Mucosa of rectum (tissue), 2 donors: Measurements from ENCODE around the gene RGS6.

Experiments
- H3K27ac ChIP-seq, 2 donors: one replicate each; pipeline ENCODE4 v1.7.0; 2013; ENCODE audit warnings: inconsistent platforms in 2 of 2, low read depth in 2 of 2, low read length in 2 of 2
- H3K27me3 ChIP-seq, 2 donors: one replicate each; pipeline ENCODE4 v1.7.0; 2013; ENCODE audit warnings: low read length in 2 of 2; ENCODE audit not compliant: control insufficient read depth in 2 of 2, insufficient read depth in 2 of 2
- H3K36me3 ChIP-seq, 2 donors: one replicate each; pipeline ENCODE4 v1.7.0; 2013; ENCODE audit warnings: low read length in 2 of 2; ENCODE audit not compliant: control insufficient read depth in 2 of 2, insufficient read depth in 2 of 2
- H3K4me1 ChIP-seq, 2 donors: one replicate each; pipeline ENCODE4 v1.7.0; 2013; ENCODE audit warnings: low read length in 2 of 2, mild to moderate bottlenecking in 1 of 2; ENCODE audit not compliant: control insufficient read depth in 2 of 2, insufficient read depth in 2 of 2
- H3K4me3 ChIP-seq, 2 donors: one replicate each; pipeline ENCODE4 v1.7.0; 2013; ENCODE audit warnings: low read length in 2 of 2
- H3K9ac ChIP-seq, 2 donors: one replicate each; pipeline ENCODE4 v1.7.0; 2013; ENCODE audit warnings: low read length in 2 of 2, low read depth in 1 of 2, mild to moderate bottlenecking in 1 of 2
- H3K9me3 ChIP-seq, 2 donors: one replicate each; pipeline ENCODE4 v1.7.0; 2013; ENCODE audit warnings: low read length in 2 of 2; ENCODE audit not compliant: control insufficient read depth in 2 of 2
- donor health status: healthy.
- donor health status: Normal muscosa, but diverticular disease.

The RGS6 gene

DNA sequence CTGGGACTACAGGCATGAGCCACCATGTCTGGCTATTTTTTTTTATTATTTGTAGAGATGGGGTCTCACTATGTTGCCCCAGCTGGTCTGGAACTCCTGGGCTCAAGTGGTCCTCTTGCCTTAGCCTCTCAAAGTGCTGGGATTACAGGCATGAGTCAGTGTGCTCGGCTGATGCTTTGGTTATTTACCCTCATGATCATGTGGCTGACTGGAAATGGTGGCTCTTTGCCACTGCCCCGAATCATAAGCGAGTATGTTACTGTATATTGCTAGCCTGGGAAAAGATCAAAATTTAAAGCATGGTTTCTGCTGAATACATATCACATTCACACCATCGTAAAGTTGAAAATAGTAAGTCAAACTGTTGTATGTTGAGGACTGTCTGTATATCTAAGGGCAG, 101.1 kb downstream of the RGS6 start:
- Histone ChIP-seq H3K4me3 (no peak overlapping the region), H3K27me3 (no peaks in the 10 kb centered on the region), H3K27ac (no peak overlapping the region), H3K9me3 (no peaks in the 10 kb centered on the region), H3K9ac (no peak overlapping the region), H3K36me3 (no peaks in the 10 kb centered on the region), H3K4me1 (no peaks in the 10 kb centered on the region)

DNA sequence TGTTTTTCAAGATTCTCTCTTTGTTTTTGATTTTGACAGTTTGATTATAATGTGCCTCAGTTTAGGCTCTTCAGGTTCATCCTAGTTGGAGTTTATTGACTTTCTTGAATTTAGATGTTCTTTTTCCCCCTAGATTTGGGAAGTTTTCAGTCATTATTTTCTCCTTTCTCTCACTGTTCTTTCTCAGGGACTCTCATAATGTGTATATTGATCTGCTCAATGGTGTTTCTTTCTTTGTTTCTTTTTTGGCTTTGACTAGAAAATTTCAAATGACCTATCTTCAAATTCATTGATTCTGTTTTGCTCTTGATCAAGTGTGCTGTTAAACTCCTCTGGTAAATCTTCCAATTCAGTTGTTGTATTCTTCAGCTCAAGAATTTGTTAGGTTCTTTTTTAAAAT, 108.3 kb downstream of the RGS6 start:
- H3K4me3 ChIP-seq: no peak overlapping the region
- H3K4me1 ChIP-seq: no peaks in the 10 kb centered on the region
- no peaks in the 10 kb centered on the region for H3K27me3 ChIP-seq
- no peaks in the 10 kb centered on the region for H3K36me3 ChIP-seq
- no peak overlapping the region for H3K9ac ChIP-seq
- H3K9me3 ChIP-seq: no peaks in the 10 kb centered on the region
- H3K27ac ChIP-seq: no peak overlapping the region

DNA sequence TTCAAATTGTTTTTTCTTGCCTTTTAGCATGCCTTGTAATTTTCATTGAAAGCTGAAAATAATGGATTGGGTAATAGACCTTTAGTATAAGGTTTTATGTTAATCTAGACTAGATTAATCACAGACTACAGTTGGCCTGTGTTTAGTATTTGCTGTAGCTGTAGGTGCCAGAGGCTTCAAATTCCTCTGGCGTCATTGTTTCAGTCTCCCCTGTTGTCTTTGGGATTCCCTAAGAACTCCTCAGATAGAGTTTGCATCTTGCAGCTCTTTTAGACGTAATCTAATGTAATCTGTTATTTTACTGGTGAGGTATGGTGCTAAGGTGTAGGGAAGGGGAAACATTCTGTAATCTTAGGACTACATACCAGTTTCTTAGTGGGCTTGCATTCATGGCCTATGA, 113.0 kb downstream of the RGS6 start:
- H3K4me3 ChIP-seq: no peak overlapping the region
- H3K9me3 ChIP-seq: no peaks in the 10 kb centered on the region
- no peaks in the 10 kb centered on the region for H3K27me3 ChIP-seq
- H3K36me3 ChIP-seq: no peaks in the 10 kb centered on the region
- no peak overlapping the region for H3K9ac ChIP-seq
- H3K27ac ChIP-seq: no peak overlapping the region
- H3K4me1 ChIP-seq: no peaks in the 10 kb centered on the region

DNA sequence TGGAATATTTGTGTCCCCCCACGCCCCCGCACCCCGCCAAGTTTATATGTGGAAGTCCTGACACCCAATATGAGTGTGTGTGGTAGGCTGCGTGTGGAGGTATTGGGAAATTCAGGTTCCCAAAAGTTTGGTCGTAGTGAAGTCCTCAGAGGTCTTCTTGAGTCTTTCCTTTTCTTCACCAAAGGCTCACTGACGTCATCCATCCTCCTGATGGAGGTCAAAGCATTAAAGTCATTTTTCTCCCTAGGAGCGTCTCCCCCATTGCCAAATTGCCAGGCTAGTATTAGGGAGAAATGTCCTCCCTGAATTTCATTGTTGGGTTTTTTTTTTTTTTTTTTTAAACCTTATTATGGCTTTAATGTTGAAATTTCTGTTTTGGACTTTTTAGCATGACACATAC, 113.7 kb downstream of the RGS6 start:
- no peaks in the 10 kb centered on the region for H3K36me3 ChIP-seq
- H3K4me3 ChIP-seq: no peak overlapping the region
- no peak overlapping the region for H3K27ac ChIP-seq

DNA sequence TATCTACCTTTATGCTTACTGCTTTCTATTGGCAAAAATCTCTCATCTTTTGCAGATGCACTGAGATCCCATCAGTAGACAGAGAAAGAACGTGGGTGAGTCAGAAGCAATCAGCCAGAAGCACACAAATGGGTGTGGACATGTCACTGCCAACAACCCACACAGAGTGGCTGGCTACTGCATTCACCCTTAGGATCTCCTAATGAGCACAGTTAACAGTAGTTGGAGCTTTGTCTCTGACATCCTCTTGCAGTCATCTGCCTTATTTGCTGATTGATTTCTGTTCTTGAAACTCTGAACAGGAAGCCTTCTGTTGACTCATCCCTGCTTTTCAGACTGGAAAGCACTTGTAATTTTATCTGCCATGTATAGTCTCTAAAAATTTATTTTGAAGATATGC, 117.2 kb downstream of the RGS6 start:
- H3K4me3 ChIP-seq: no peak overlapping the region
- H3K27me3 ChIP-seq: no peaks in the 10 kb centered on the region
- no peaks in the 10 kb centered on the region for H3K4me1 ChIP-seq
- no peaks in the 10 kb centered on the region for H3K36me3 ChIP-seq
- no peak overlapping the region for H3K9ac ChIP-seq
- no peak overlapping the region for H3K27ac ChIP-seq
- no peaks in the 10 kb centered on the region for H3K9me3 ChIP-seq

More for the DNA sequence above, 113.7 kb downstream of the RGS6 start:
- Histone ChIP-seq H3K4me1 (no peaks in the 10 kb centered on the region), H3K27me3 (no peaks in the 10 kb centered on the region), H3K9ac (no peak overlapping the region), H3K9me3 (no peaks in the 10 kb centered on the region)

DNA sequence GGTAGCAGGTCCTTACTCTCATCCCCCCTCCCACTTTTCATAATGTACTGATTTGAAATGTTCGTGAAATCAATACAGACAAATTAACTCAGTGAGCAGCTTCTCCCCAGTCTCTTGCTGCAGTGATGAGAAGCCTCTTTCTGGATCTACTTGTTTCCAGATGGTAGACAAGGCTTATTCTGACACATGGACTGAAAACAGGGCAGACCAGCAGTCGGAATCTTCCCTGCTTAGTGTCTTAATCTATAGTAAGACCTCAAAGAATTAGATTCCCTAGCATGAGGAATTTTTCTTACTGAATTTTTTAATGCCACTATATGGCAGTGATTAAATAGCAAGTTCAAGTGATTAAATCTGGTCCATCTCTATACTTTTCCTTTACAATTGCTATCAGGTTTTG, 120.1 kb downstream of the RGS6 start:
- no peaks in the 10 kb centered on the region for H3K36me3 ChIP-seq
- no peak overlapping the region for H3K27ac ChIP-seq
- H3K9me3 ChIP-seq: no peaks in the 10 kb centered on the region
- H3K27me3 ChIP-seq: no peaks in the 10 kb centered on the region
- H3K4me1 ChIP-seq: no peaks in the 10 kb centered on the region
- no peak overlapping the region for H3K4me3 ChIP-seq
- no peak overlapping the region for H3K9ac ChIP-seq

DNA sequence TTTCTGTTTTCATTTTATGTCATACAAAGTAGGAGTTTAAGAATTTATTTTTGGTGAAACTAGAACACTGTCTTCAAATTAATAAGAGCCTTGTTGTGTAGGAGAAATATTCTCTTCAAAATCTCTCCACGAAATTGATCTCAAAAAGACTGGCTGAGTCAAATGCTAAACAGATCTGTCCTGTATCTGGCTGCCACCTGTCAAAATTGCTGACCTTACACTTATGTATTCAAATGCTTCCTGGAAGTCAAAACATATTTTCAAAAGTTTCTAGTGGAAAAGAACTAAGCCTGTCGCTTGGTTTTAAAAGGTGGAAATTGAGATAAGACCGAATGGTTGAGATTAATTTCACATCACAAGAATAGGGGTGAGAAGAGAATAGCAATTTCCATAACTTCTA, 121.4 kb downstream of the RGS6 start:
- Histone ChIP-seq H3K36me3 (no peaks in the 10 kb centered on the region), H3K9ac (no peak overlapping the region), H3K4me3 (no peak overlapping the region), H3K4me1 (no peaks in the 10 kb centered on the region), H3K27ac (no peak overlapping the region), H3K27me3 (no peaks in the 10 kb centered on the region), H3K9me3 (no peaks in the 10 kb centered on the region)

DNA sequence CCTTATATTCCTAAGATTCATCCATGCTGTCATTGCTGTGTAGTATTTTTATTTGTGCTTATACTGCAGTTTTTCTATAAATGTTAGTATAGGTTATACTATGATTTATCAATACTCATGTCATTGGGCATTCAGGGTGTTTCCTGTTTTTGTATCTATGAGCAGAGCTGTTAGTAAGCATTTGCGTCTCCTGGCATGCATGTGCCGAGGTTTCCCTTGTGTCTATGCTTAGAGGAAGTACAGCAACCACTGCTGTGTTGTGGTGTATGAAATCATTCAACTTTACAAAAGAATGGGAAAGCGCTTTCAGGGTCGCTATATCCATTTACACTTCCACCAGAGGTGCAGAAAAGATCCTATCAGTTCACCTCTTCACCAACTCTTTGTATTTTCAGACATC, 122.7 kb downstream of the RGS6 start:
- H3K27me3 ChIP-seq: no peaks in the 10 kb centered on the region
- no peaks in the 10 kb centered on the region for H3K36me3 ChIP-seq
- no peaks in the 10 kb centered on the region for H3K9me3 ChIP-seq
- no peak overlapping the region for H3K9ac ChIP-seq
- H3K27ac ChIP-seq: no peak overlapping the region
- H3K4me1 ChIP-seq: no peaks in the 10 kb centered on the region
- no peak overlapping the region for H3K4me3 ChIP-seq

DNA sequence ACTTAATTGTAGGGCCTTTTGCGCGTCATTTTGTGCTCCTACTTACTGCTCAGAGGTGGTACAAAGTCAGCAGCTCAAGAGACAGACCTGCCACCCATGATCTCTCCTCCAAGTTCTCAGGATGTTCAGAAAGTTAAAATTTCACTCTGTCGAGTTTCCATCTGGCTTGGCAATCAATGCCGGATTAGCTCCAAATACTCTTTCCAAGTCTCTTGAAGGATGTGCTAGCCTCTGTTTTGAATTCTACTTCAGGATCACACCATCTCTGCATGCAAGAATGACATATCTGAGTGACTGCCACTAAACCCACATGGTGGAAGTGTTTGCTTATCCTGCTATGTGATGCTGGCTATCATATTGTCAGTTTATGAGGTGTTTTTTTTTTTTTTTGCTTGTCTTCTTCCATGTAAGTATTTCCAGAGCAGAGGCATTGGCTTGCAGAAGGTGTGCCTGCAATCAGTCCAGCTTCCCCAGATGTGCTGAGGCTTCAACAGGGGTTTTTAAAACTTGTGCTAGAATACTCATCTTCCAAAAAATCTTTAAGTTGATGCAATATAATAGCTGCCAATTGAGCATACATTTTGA, 125.6 kb downstream of the RGS6 start:
- no peaks in the 10 kb centered on the region for H3K4me1 ChIP-seq
- H3K27me3 ChIP-seq: no peaks in the 10 kb centered on the region
- H3K9ac ChIP-seq: no peak overlapping the region
- no peaks in the 10 kb centered on the region for H3K36me3 ChIP-seq
- H3K27ac ChIP-seq: no peak overlapping the region
- no peak overlapping the region for H3K4me3 ChIP-seq
- no peaks in the 10 kb centered on the region for H3K9me3 ChIP-seq

DNA sequence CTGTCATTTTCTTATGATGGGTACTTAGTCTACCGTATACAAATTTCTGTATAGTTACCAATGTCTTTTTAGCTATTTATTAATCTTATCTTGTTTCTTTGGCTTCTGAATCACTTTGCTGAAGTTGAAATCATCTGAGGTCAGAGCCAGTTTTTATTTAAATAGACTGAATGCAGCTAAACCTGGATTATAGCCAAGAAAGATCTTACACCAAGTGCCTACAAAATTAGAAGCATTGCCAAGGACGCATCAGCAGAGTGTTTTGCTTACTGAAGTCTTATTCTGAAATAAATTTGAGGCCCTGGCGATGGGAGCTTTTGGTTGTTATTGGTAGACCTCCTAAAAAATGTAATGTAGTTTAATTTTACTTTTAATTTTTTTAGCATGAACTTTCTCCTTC, 128.2 kb downstream of the RGS6 start:
- Histone ChIP-seq H3K36me3 (no peaks in the 10 kb centered on the region), H3K9me3 (no peaks in the 10 kb centered on the region), H3K27ac (no peak overlapping the region), H3K9ac (no peak overlapping the region), H3K4me1 (no peaks in the 10 kb centered on the region), H3K4me3 (no peak overlapping the region), H3K27me3 (no peaks in the 10 kb centered on the region)

DNA sequence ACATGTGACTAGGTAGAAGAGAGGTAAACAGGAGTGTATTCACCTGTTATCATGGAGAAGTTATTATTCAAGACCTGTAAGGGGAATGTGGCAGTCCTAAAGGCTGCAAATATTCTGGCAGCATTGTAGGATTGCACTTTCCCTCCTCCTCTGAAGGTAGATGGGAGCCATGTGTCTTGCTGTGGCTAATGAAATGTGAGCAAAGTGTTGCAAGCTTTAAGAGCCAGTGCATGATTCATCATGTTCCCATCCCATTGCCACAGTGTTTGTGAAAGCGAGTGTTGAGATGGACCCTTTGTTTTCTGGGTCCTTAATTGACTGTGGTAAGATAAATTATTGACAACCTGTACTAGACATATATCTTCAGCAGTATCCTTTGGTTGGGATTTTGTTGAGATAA, 128.7 kb downstream of the RGS6 start:
- Histone ChIP-seq H3K4me1 (no peaks in the 10 kb centered on the region), H3K27ac (no peak overlapping the region), H3K4me3 (no peak overlapping the region)

More for the DNA sequence above, 128.7 kb downstream of the RGS6 start:
- Histone ChIP-seq H3K9ac (no peak overlapping the region), H3K36me3 (no peaks in the 10 kb centered on the region), H3K27me3 (no peaks in the 10 kb centered on the region), H3K9me3 (no peaks in the 10 kb centered on the region)
